ENCODE measurements around the gene SRRM4. TPM values are rescaled to one million over a fixed set of nuclear protein-coding genes. Genes with fewer than 3 reads are reported as not detected.

The SRRM4 gene
- total RNA-seq, 4 donors from 2014 or later: under 0.01 to 0.14 (median 0.09) TPM; not detected in 1

DNA sequence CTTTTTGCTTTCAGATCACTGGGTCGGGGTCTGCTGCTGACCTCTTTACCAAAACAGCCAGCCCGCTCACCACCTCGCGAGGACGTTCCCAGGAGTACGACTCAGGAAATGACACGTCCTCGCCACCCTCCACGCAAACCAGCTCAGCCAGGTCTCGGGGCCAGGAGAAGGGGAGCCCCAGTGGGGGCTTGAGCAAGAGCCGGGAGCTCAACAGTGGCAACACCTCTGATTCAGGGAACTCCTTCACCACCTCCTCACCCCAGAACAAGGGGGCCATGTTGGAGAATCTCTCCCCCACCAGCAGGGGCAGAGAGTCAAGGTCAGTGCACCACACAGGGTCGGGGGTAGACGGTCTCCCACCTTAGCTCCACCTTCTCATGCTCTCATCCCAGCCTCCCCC, 164.0 kb downstream of the SRRM4 start:
- intact Hi-C loops (cut with DNase I; ENCODE audit: low total_unique reads): no loop called here
- no peak overlapping the region for H3K4me3 ChIP-seq
- no peak for TF ChIP-seq POLR2A (IDR thresholded peaks at IDR 0.05)
- no peak for TF ChIP-seq CTCF (IDR thresholded peaks at IDR 0.05)

DNA sequence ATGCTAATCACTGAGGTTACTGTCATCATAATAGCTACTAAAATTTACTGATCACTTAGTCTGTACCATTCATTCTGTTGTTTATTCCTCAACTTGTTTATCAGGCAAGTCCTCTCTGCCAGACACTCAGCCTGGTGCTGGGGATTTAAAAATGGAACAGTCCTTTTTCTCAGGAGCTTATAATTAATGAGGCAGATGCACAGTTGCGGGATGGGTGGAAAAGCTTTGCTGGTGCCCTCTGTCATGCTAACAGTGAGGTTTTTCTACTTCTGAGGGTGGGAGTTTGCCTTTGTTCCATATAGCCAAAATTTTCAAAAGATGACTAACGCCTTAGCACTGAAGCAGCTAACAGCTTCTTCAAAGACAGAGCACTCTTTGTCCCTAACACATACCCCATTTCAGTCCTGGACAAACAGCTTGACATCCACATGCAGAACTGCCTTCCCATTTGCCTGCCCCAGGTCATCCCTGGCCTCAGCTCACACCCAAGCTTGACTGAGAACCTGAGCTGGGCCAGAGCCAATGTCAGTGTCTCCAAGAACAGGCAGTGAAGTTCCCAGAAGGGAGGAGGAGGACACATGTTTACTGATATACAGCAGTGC, 166.6 kb downstream of the SRRM4 start:
- H3K4me3 ChIP-seq: no peak overlapping the region
- intact Hi-C loops (cut with DNase I; ENCODE audit: low total_unique reads): no loop called here
- H3K36me3 ChIP-seq: no peaks in the 10 kb centered on the region
- DNase-seq: no peak
- H3K9me3 ChIP-seq: peaks cover 0 to 4% of the 10 kb centered on the region in 2 donors
- H3K4me1 ChIP-seq: no peaks in the 10 kb centered on the region
- TF ChIP-seq POLR2A (IDR thresholded peaks at IDR 0.05) (no peak), CTCF (IDR thresholded peaks at IDR 0.05) (no peak)
- no peak overlapping the region for H3K27ac ChIP-seq
- no peaks in the 10 kb centered on the region for H3K27me3 ChIP-seq

More for the DNA sequence above, 164.0 kb downstream of the SRRM4 start:
- H3K27ac ChIP-seq: no peak overlapping the region
- no peaks in the 10 kb centered on the region for H3K9me3 ChIP-seq
- no peaks in the 10 kb centered on the region for H3K27me3 ChIP-seq
- no peak for DNase-seq
- no peaks in the 10 kb centered on the region for H3K4me1 ChIP-seq
- H3K36me3 ChIP-seq: no peaks in the 10 kb centered on the region

- Histone ChIP-seq H3K36me3 (no peaks in the 10 kb centered on the region), H3K9me3 (peaks cover 0 to 4% of the 10 kb centered on the region in 2 donors), H3K4me3 (no peak overlapping the region), H3K27me3 (no peaks in the 10 kb centered on the region), H3K27ac (no peak overlapping the region), H3K4me1 (no peaks in the 10 kb centered on the region)
- TF ChIP-seq POLR2A (IDR thresholded peaks at IDR 0.05) (no peak), CTCF (IDR thresholded peaks at IDR 0.05) (no peak)
- DNase-seq: no peak
- intact Hi-C loops (cut with DNase I; ENCODE audit: low total_unique reads): no loop called here
These were observed 167.9 kb downstream of the SRRM4 start for GRCh38 chr12:119149270-119149669.

- no peaks in the 10 kb centered on the region for H3K4me1 ChIP-seq
- TF ChIP-seq POLR2A (IDR thresholded peaks at IDR 0.05): no peak
- no peak for TF ChIP-seq CTCF (IDR thresholded peaks at IDR 0.05)
- no peak overlapping the region for H3K4me3 ChIP-seq
- intact Hi-C loops (cut with DNase I; ENCODE audit: low total_unique reads): no loop called here
- H3K9me3 ChIP-seq: peaks cover 0 to 4% of the 10 kb centered on the region in 2 donors
- DNase-seq: no peak
- H3K36me3 ChIP-seq: no peaks in the 10 kb centered on the region
- no peak overlapping the region for H3K27ac ChIP-seq
- no peaks in the 10 kb centered on the region for H3K27me3 ChIP-seq
These were observed 170.2 kb downstream of the SRRM4 start for GRCh38 chr12:119151445-119152026.

Measured in uterus (tissue), 4 donors.